SH-SY5Y (cell line): ENCODE data around the gene PHACTR3.
A peak's percentile ranks its signal among the peaks of the same experiment; 100 is the strongest.

ENCODE experiments used
- GATA2 ChIP-seq: IDR thresholded peaks from 2 replicates; pipeline ENCODE4 v1.6.1; 2011; ENCODE audit warnings: mild to moderate bottlenecking, low read depth, low read length
- GATA3 ChIP-seq: IDR thresholded peaks from 2 replicates; pipeline ENCODE4 v1.6.1; 2011; ENCODE audit warnings: low read depth, mild to moderate bottlenecking, low read length, moderate library complexity

The PHACTR3 gene

DNA sequence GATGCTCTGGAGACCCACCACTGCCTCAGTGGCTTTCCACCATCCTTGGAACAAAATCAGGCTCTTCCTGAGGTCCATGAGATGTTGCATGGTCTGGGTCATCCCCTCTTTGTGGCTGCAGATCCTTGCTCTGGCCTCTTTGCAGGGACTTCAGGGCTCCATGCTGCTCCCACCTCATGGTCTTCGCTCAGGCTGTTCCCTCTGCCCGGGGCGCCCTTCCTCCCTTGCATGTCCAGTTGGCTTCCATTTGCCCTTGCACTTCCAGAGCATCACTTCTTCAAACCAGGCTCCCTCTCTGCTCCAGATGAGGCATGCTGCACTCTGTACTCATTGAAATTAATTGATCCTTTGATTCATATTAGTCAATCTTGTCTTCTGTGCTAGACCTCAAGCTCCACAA is 4.4 kb upstream of the PHACTR3 start:
- no peak for TF ChIP-seq GATA3
- no peak for TF ChIP-seq GATA2

DNA sequence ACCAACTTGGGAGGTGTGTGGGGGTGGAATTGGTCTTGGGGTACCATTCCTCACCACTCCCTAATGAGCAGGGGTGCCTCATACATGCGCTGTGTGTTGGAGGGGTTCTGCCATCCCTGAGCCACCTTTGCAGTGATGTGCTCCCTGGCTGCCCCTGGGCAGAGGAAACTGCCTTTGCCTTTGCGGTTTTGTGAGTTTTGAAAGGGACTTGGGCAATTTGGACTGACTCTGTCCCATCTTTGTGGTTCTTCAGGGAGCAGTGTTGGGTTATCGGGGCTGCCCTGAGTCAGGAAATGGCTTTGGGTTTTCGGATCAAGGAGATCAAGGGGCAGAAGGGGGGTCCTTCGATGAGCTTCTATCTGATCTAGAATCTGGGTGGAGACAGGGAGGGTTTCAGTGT is 3.9 kb upstream of the PHACTR3 start:
- TF ChIP-seq GATA3 = no peak

DNA sequence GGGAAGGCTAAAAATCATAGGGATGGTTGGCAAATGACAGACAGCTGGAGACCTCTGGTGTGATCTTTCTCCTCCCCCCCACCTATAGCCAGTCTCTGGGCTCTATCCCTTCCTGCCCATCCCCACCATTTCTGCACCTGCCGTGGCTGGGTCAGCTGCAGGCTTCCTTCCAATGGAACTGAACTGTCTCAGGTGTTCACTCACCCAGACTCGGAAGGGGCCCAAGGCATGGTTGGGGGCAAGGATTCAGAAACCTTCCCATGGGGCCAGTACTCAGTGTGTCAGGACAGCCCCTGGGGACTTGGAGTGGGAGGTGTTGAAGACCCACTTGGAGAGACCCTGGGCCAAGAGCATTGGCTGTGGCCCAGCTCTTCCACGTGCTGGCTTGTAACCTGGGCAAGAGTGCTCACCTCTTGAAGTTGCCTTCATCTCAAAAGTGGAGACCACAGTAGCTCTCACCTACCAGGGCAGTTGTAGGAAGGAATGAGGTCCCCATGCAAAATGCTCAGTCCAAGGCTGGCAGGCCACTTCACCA is 1.7 kb upstream of the PHACTR3 start:
- TF ChIP-seq GATA2 (no peak), GATA3 (no peak)

DNA sequence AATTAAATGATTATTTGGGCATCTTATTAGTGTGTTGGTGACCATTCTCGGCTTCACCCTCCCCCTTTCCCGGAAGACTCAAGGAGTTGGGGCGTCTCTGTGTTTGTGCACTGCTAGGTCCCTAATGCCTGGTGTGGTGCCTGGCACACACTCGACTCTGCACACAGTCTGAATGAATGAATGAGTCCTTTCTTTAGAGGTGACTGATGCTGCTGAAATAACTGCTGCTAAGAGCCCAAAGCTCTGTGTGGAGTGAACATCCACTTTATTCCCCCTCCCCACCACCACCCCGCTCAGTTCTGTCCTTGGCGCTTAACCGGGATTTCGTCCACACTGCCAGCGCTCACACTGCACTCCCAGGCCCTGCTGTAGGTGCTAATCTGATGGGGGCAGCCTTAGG is 1.2 kb upstream of the PHACTR3 start:
- TF ChIP-seq GATA3 (no peak), GATA2 (no peak)

DNA sequence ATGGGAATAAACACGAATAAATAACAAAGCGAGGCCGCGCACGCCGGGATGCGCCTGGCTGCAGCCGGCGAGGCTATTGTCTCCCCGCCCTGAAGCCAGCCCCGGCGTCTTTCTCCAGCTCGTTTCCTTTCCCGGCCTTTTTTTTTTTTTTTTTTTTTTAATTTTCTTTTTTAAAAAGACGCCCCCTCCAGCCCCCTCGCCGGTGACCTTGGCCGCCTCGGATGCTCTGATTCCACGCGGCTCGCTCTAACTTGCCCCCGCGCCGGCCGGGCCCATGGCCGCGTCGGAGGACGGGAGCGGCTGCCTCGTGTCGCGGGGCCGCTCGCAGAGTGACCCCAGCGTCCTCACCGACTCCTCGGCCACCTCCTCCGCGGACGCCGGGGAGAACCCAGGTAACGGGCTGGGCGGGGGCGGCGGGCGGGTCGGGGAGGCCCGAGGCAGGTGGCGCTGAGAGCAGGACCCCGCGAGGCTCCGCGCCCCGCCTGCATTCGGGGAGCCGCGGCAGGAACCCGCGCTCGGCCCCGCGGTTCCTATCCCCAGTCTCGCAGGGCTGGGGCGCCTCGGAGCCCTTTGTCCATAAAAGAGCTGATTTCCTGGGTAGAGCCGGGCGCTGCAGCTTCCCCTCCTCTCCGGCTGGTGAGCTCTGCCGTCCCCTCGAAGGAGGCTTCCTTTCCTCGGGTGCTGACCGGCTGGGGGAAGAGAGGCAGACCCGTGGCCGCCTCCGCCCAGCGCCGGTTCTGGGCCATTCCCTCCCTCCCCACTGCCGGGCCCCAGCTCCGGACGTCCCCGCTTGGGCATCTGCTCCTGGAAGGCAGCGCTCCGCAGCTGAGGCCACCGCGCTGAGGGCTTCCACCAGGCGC is 631 bp downstream of the PHACTR3 start:
- no peak for TF ChIP-seq GATA3
- no peak for TF ChIP-seq GATA2

DNA sequence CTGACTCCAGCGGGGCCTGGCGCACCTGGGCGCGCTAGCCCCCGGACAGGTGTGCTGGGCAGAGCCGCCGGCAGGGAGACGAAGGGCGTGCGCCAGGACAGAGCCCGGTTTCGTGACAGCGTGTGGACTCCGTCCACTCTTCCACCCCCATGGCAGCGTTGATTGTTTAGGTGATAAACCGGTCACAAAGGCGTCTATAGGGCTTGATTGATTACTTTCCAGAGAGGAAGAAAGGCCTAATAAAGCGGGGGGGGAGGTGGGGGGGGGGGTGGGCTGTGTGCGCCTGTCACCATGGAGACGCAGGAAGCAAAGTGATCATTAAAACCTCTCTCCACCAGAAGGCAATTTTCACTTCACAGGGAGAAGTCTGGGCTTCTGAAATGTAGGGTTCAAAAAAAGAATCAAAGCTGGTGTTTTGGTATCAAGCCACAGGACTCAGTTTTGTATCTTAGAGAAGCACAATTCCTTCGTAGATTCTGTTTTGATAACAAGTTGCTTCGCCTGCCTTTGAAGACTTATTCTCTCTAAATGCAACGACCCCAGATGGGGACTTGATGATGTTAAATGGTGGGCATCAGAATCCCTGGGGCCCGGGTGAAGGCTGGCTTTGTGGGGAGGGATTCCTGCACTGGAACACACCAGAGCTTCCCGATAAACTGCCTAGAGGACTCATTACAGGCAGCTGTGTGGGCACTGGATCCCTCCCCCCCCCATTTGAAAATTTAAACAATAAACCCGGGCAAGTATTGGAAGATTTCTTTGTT is 1.4 kb downstream of the PHACTR3 start:
- TF ChIP-seq GATA2 = peak; percentile 21; the same call in 1 of the 2 replicates
- no peak for TF ChIP-seq GATA3

DNA sequence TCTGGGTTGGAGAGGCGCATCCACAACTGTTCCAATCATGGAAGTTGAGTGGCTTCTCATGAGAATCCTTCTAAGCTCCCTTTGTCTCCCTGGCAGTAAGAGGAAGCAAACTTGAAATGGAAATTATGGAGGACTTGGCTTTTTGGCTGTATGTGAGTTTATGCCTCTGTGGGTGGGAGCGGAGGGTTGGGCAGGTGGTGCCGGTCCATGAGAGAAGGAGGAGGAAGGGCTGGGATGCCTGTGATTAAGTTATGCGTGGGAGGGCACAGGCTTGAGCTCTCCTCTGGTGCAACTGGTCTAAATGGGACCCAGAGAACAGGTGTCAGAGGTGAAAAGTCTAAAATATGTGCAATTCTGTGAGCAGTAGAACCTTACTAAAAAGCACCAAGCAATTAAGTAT is 2.2 kb downstream of the PHACTR3 start:
- TF ChIP-seq GATA3 (no peak), GATA2 (no peak)

DNA sequence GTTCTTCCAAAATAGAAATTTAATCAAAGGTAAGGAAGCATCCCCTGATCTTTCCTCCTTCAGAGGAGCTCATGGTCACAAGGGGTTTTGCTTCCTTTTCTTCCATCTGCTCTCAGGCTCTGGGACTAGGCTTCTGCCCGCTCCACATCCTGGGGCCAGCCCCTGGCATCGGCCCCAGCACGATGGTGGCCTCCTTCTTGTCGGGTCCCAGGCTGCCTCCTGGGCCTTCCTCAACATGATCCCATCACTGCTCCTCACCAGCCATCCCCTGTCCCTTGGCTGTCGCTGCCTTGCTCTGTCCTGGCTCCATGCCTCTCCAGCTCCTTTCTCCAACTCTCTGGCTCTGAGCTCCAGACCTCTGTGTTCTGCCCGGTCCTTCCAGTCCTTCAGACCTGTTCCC is 4.1 kb downstream of the PHACTR3 start:
- no peak for TF ChIP-seq GATA3
- TF ChIP-seq GATA2 = no peak

DNA sequence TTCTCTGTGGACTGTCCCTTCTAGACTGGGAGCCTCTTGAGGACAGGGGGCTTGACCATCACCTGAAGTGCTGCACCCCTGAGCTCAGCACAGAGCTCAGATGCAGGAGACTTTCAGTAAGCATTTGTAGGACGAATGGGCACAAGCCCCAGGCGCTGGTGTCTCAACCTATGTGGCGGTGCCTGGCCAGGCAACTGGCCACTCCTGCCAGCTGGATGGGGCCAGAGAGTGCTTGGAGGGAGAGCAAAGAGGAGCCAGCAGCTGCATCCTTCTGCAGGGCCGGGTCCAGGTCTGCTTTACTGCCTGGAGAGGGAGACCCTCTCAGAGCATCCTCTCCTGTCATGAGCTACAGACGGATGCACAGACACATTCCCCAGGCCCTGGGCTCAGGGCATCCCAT is 4.5 kb downstream of the PHACTR3 start:
- no peak for TF ChIP-seq GATA2
- TF ChIP-seq GATA3 = no peak

DNA sequence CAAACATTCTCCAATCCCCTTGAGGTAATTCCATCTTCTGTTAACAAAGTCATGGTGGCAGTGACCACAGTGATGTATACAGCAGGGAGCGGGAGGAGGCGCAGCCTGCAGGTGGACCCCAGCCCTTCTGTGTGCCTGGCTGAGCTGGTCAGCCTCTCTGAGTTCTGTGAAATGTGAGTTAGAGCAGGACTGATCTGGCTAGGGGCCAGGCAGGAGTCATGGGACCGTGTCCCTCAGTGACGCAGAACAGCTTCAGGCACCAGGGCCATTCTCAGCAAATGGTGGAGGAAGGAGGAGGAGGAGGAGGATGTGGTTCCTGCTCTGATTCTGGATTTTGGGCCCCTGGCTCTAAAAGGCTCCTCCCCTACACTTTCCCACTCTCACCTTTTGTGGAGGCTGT is 6.9 kb downstream of the PHACTR3 start:
- no peak for TF ChIP-seq GATA2

DNA sequence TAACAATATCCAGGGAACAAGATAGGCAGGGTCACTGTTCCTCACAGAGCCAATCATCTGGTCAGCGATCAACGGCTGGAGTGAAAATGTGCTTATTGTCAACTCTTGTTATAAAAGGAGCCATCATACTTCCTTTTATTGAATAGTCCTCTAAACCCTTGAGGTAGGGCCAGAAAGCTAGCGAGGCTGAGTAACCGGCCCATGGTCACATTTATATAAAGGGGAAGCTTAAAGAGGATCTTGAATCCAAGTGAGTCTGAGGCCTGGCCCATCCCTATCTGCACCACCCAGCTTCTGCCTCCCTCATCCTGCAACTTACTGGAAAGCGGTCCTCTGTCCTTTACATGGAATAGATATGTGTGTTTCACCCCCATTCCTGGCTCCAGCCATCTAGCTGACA is 9.5 kb downstream of the PHACTR3 start:
- TF ChIP-seq GATA3 (no peak), GATA2 (no peak)

DNA sequence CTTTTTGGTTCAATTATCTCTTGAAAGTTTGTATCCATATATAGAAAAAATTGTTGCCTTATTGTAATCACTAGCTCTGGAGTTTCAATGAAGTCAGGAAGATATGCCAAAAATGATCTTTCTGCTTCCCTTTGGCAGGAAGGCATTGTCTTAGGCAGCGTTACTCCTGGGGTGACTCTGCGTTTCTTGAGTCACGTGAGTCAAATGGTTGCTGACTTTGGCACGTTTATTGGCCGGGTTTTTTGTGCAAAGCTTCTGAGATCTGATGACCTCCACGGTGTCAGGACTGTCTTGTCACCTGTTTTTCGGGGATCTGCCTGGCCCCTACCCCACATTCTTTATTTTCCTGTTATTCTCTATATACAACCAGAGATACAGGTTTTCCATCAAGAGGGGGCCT is 10.4 kb downstream of the PHACTR3 start:
- no peak for TF ChIP-seq GATA2
- no peak for TF ChIP-seq GATA3

DNA sequence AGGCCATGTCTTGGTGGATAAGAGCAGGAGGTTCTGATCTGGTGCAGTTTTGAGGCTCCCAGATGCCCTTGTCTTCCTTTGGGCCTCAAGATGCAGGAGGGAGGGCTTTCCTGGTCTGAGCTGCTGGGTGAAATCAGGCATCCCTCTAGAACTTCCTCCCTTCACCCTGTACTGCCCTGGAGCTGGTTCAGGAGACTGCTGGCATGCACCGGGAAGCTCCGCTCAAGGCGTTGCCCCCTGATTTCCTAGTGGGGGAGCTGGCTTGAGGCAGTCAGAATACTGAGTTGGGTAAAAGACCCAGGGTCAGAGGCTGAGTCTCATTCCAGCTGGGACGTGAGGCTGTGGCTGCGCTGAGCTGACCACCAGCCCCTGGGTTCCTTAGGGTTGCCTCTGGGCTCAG is 12.0 kb downstream of the PHACTR3 start:
- TF ChIP-seq GATA2 (no peak), GATA3 (no peak)

DNA sequence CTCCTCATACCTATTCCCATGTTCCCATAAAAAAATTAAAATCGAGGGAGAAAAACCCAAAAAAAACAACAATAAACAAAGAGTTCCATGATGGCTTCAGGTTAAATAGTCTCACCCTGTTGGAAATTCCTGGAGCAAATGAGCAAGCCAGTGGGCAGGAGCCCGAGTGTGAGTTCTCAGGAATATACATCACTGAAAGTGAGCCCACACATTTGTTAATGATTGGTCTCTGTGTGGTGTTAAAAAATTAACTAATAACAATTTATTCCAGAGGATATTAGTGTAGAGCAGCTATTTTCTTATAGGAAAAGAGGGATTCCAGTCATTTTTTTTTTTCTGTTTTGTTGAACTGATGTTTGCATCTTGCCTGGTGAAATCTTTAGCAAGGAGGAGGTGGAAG is 12.9 kb downstream of the PHACTR3 start:
- TF ChIP-seq GATA2 = no peak
- no peak for TF ChIP-seq GATA3

DNA sequence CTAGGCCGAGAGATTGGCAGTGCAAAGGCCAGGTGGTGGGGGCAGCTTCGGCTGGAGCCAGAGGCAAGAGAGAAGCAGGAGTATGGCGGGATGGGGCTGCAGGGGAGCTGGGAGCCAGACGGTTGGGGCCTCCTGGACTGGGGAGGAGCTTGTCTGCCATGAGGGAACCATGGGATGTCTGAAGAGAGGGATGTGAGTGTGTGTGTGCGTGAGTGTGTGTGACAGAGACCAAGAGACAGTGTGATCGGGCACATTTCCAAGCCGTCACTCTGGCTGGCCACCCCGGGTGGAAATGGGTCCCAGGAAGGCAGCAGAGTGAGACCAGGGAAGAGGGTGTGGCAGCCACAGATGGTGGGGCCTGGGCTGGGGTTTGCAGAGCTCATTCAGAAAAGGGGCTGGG is 13.8 kb downstream of the PHACTR3 start:
- TF ChIP-seq GATA2 = no peak
- TF ChIP-seq GATA3 = no peak
